Body of pancreas (tissue), 4 donors: ENCODE results near the gene CLIP1.

Experiments used
- POLR2A ChIP-seq, 3 donors: fragments of 450-650 bp; IDR thresholded peaks; one replicate each; pipeline ENCODE4 v1.6.1; 2016; ENCODE audit warnings: antibody characterized with exemption in 3 of 3, mild to moderate bottlenecking in 2 of 3
- TF ChIP-seq, protein P1 (sequence below), 7 experiments: fragments of 450-650 bp in 4 of 7; fragments of 200-600 bp in 3 of 7; sonication (generic) in 3 of 7; IDR thresholded peaks; one replicate each; pipeline ENCODE4 v1.5.1; 2016 to 2019; ENCODE audit warnings: antibody characterized with exemption in 7 of 7

DNA sequence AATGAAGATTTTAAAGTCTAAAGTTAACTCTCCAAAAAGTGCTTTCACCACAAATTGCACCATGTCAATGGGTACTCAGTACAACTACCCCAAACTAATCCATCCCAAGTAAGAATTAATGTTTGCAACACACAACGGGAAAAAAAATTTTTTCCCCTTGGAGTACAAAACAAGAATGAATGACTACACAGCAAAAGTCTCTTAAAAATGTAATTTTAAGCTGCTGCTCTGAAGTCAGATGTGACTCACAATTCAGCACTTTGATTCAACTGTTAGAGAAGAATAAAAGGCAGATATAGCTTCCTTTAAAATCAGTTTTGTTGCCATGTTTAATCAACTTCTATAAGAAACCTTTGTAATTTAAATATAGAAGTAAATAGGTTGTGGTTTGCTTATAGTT lies 113.7 kb downstream of the CLIP1 start:
- TF ChIP-seq, protein P1, sequence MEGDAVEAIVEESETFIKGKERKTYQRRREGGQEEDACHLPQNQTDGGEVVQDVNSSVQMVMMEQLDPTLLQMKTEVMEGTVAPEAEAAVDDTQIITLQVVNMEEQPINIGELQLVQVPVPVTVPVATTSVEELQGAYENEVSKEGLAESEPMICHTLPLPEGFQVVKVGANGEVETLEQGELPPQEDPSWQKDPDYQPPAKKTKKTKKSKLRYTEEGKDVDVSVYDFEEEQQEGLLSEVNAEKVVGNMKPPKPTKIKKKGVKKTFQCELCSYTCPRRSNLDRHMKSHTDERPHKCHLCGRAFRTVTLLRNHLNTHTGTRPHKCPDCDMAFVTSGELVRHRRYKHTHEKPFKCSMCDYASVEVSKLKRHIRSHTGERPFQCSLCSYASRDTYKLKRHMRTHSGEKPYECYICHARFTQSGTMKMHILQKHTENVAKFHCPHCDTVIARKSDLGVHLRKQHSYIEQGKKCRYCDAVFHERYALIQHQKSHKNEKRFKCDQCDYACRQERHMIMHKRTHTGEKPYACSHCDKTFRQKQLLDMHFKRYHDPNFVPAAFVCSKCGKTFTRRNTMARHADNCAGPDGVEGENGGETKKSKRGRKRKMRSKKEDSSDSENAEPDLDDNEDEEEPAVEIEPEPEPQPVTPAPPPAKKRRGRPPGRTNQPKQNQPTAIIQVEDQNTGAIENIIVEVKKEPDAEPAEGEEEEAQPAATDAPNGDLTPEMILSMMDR (IDR thresholded peaks at IDR 0.05), result no peak
- no peak for TF ChIP-seq POLR2A (IDR thresholded peaks at IDR 0.05)
